Tibial artery (tissue), 4 donors: Measurements from ENCODE around the gene FSTL3.
A peak's percentile ranks its signal among the peaks of the same experiment; 100 is the strongest.

Experiments
- DNase-seq, 2 donors: peaks; one replicate each; pipeline ENCODE4 v3.0.0-alpha.2; 2019
- H3K27ac ChIP-seq, 2 donors: fragments of 200-600 bp; sonication (generic) in 1 of 2; 1 replicate in 1 of 2; 2 replicates in 1 of 2; pipeline ENCODE4 v1.5.1; 2018 to 2019; ENCODE audit warnings: mild to moderate bottlenecking in 1 of 2
- H3K27me3 ChIP-seq, 2 donors: fragments of 200-600 bp; sonication (generic) in 1 of 2; one replicate each; pipeline versions ENCODE4 v1.5.1 to v1.6.0; 2016 to 2019
- H3K36me3 ChIP-seq, 3 donors: fragments of 200-600 bp; sonication (generic) in 2 of 3; one replicate each; pipeline ENCODE4 v1.5.1; 2016 to 2019; ENCODE audit warnings: mild to moderate bottlenecking in 2 of 3
- H3K4me1 ChIP-seq, 4 donors: fragments of 200-600 bp; sonication (generic) in 2 of 4; 1 replicate in 3 of 4; 2 replicates in 1 of 4; pipeline ENCODE4 v1.5.1; 2016 to 2019
- H3K4me3 ChIP-seq, 2 donors: fragments of 200-600 bp; sonication (generic) in 1 of 2; 1 replicate in 1 of 2; 2 replicates in 1 of 2; pipeline ENCODE4 v1.5.1; 2018 to 2019; ENCODE audit warnings: mild to moderate bottlenecking in 2 of 2
- H3K9me3 ChIP-seq, 3 donors: fragments of 200-600 bp; sonication (generic) in 1 of 3; one replicate each; pipeline ENCODE4 v1.5.1; 2016 to 2019
- CTCF ChIP-seq, 2 experiments: fragments of 200-600 bp in 1 of 2; fragments of 450-650 bp in 1 of 2; IDR thresholded peaks; one replicate each; pipeline ENCODE4 v1.5.1; 2017 to 2019; ENCODE audit warnings: antibody characterized with exemption in 2 of 2, mild to moderate bottlenecking in 1 of 2, moderate library complexity in 1 of 2
- intact Hi-C: fragments of 100-400 bp; cut with DNase I; formaldehyde crosslinking; loops from one replicate; pipeline ENCODE4 v1.15.0; 2023; ENCODE audit warnings: low total_unique reads

FSTL3 gene

GRCh38 chr19:709965-710571 is 33.9 kb downstream of the FSTL3 start:
- Histone ChIP-seq H3K27ac (peak overlapping the region; percentile 56 to 57), H3K9me3 (peaks cover 0 to 9% (median 0%) of the 10 kb centered on the region in 3 donors), H3K36me3 (peaks cover 0 to 2% (median 0%) of the 10 kb centered on the region in 3 donors), H3K27me3 (peaks cover 0 to 61% of the 10 kb centered on the region in 2 donors), H3K4me3 (peak overlapping the region; percentile 51 to 57), H3K4me1 (peaks cover 0 to 15% (median 0%) of the 10 kb centered on the region in 4 donors)
- intact Hi-C loops = no loop called here
- TF ChIP-seq CTCF (IDR thresholded peaks at IDR 0.05) = no peak
- peak in 1 of 2 donors; percentile 48 for DNase-seq

GRCh38 chr19:710767-711166 is 34.6 kb downstream of the FSTL3 start:
- DNase-seq = no peak
- peak overlapping the region; percentile 56 to 57 for H3K27ac ChIP-seq
- peaks cover 0 to 8% (median 6%) of the 10 kb centered on the region in 3 donors for H3K36me3 ChIP-seq
- H3K4me1 ChIP-seq = peaks cover 0 to 15% (median 0%) of the 10 kb centered on the region in 4 donors
- TF ChIP-seq CTCF (IDR thresholded peaks at IDR 0.05) = no peak
- H3K27me3 ChIP-seq = peaks cover 0 to 55% of the 10 kb centered on the region in 2 donors
- H3K9me3 ChIP-seq = peaks cover 0 to 15% (median 5%) of the 10 kb centered on the region in 3 donors
- intact Hi-C loops = no loop called here
- peak overlapping the region; percentile 51 to 57 for H3K4me3 ChIP-seq

- Histone ChIP-seq H3K36me3 (peaks cover 0 to 8% (median 6%) of the 10 kb centered on the region in 3 donors), H3K4me1 (peaks cover 0 to 15% (median 0%) of the 10 kb centered on the region in 4 donors), H3K27ac (peak overlapping the region in 1 of 2 donors; percentile 57), H3K9me3 (peaks cover 0 to 15% (median 6%) of the 10 kb centered on the region in 3 donors), H3K27me3 (peaks cover 0 to 52% of the 10 kb centered on the region in 2 donors), H3K4me3 (no peak overlapping the region)
- TF ChIP-seq CTCF (IDR thresholded peaks at IDR 0.05) = no peak
- DNase-seq = no peak
- intact Hi-C loops = no loop called here
These were observed 35.1 kb downstream of the FSTL3 start for GRCh38 chr19:711254-711653.

- no peak for DNase-seq
- H3K27ac ChIP-seq = no peak overlapping the region
- intact Hi-C loops = no loop called here
- H3K36me3 ChIP-seq = peaks cover 0 to 8% (median 6%) of the 10 kb centered on the region in 3 donors
- H3K4me3 ChIP-seq = no peak overlapping the region
- peaks cover 0 to 52% of the 10 kb centered on the region in 2 donors for H3K27me3 ChIP-seq
- H3K4me1 ChIP-seq = peaks cover 0 to 13% (median 9%) of the 10 kb centered on the region in 4 donors
- peaks cover 0 to 8% (median 6%) of the 10 kb centered on the region in 3 donors for H3K9me3 ChIP-seq
- TF ChIP-seq CTCF (IDR thresholded peaks at IDR 0.05) = no peak
These were observed 39.2 kb downstream of the FSTL3 start for GRCh38 chr19:715347-715746.

GRCh38 chr19:718251-718951 is 42.2 kb downstream of the FSTL3 start:
- Histone ChIP-seq H3K4me3 (no peak overlapping the region), H3K4me1 (peaks cover 0 to 17% (median 9%) of the 10 kb centered on the region in 4 donors), H3K27me3 (peaks cover 0 to 60% of the 10 kb centered on the region in 2 donors), H3K36me3 (peaks cover 0 to 8% (median 6%) of the 10 kb centered on the region in 3 donors), H3K9me3 (peaks cover 0 to 8% (median 6%) of the 10 kb centered on the region in 3 donors), H3K27ac (no peak overlapping the region)
- no peak for DNase-seq
- intact Hi-C loops = no loop called here
- no peak for TF ChIP-seq CTCF (IDR thresholded peaks at IDR 0.05)
